Mesenchymal stem cell (in vitro differentiated cells and primary cell): Measurements from ENCODE around the gene UNC119B.
A peak's percentile ranks its signal among the peaks of the same experiment; 100 is the strongest.

Experiments
- DNase-seq: peaks from one replicate; pipeline ENCODE4 v3.0.0-alpha.2; 2013
- H2AFZ ChIP-seq: one replicate; pipeline ENCODE4 v1.6.1; 2013; ENCODE audit warnings: low read depth, mild to moderate bottlenecking, control low read depth, inconsistent platforms, low read length, moderate library complexity
- H2AK5ac ChIP-seq: 2 replicates; pipeline ENCODE4 v1.6.1; 2013; ENCODE audit warnings: low read length, moderate library complexity, mild to moderate bottlenecking, inconsistent platforms; ENCODE audit not compliant: severe bottlenecking
- H2BK120ac ChIP-seq: one replicate; pipeline ENCODE4 v1.6.1; 2013; ENCODE audit warnings: low read depth, mild to moderate bottlenecking, inconsistent platforms, low read length, moderate library complexity
- H2BK12ac ChIP-seq, 2 experiments: one replicate each; pipeline ENCODE4 v1.6.1; 2013; ENCODE audit warnings: inconsistent platforms in 2 of 2, low read length in 2 of 2, mild to moderate bottlenecking in 2 of 2, moderate library complexity in 2 of 2, control low read depth in 1 of 2
- H2BK15ac ChIP-seq: one replicate; pipeline ENCODE4 v1.6.1; 2013; ENCODE audit warnings: mild to moderate bottlenecking, low read depth, inconsistent platforms; ENCODE audit not compliant: poor library complexity, severe bottlenecking
- H2BK5ac ChIP-seq: 2 replicates; pipeline ENCODE4 v1.6.1; 2013; ENCODE audit warnings: low read depth, mild to moderate bottlenecking, low read length, control low read depth, inconsistent platforms; ENCODE audit not compliant: poor library complexity, severe bottlenecking
- H3K14ac ChIP-seq, 2 experiments: one replicate each; pipeline ENCODE4 v1.6.1; 2013; ENCODE audit warnings: inconsistent platforms in 2 of 2, low read length in 2 of 2, control low read depth in 1 of 2, mild to moderate bottlenecking in 1 of 2, moderate library complexity in 1 of 2
- H3K18ac ChIP-seq, 2 experiments: one replicate each; pipeline ENCODE4 v1.6.1; 2013; ENCODE audit warnings: inconsistent platforms in 2 of 2, low read length in 2 of 2, control low read depth in 1 of 2, low read depth in 1 of 2, mild to moderate bottlenecking in 1 of 2
- H3K23ac ChIP-seq, 2 experiments: one replicate each; pipeline ENCODE4 v1.6.1; 2013; ENCODE audit warnings: inconsistent platforms in 2 of 2, low read length in 2 of 2, mild to moderate bottlenecking in 2 of 2, moderate library complexity in 2 of 2, control low read depth in 1 of 2
- H3K27ac ChIP-seq: 2 replicates; pipeline ENCODE4 v1.5.1; 2013; ENCODE audit warnings: mild to moderate bottlenecking, moderate library complexity, low read length, control low read depth, inconsistent platforms; ENCODE audit not compliant: poor library complexity, severe bottlenecking
- H3K27me3 ChIP-seq, 2 experiments: 2 replicates each; pipeline versions ENCODE4 v1.6.1 to v1.7.0; 2013; ENCODE audit warnings: low read length in 2 of 2, mild to moderate bottlenecking in 2 of 2, moderate library complexity in 2 of 2, control low read depth in 1 of 2, inconsistent platforms in 1 of 2; ENCODE audit not compliant: control insufficient read depth in 1 of 2, insufficient read depth in 1 of 2
- H3K36me3 ChIP-seq, 2 experiments: 2 replicates each; pipeline versions ENCODE4 v1.6.1 to v1.7.0; 2013; ENCODE audit warnings: low read length in 2 of 2, control low read depth in 1 of 2, inconsistent platforms in 1 of 2, low read depth in 1 of 2, mild to moderate bottlenecking in 1 of 2; ENCODE audit not compliant: insufficient read depth in 2 of 2, control insufficient read depth in 1 of 2
- H3K4ac ChIP-seq, 2 experiments: one replicate each; pipeline ENCODE4 v1.6.1; 2013; ENCODE audit warnings: inconsistent platforms in 2 of 2, low read length in 2 of 2, mild to moderate bottlenecking in 2 of 2, moderate library complexity in 2 of 2, control low read depth in 1 of 2, low read depth in 1 of 2
- H3K4me1 ChIP-seq: 2 replicates; pipeline ENCODE4 v1.6.1; 2013; ENCODE audit warnings: low read depth, low read length, control low read depth; ENCODE audit not compliant: control insufficient read depth, insufficient read depth
- H3K4me2 ChIP-seq: 2 replicates; pipeline ENCODE4 v1.6.1; 2013; ENCODE audit warnings: low read length, mild to moderate bottlenecking, inconsistent platforms; ENCODE audit not compliant: poor library complexity, severe bottlenecking
- H3K4me3 ChIP-seq, 2 experiments: 2 replicates each; pipeline versions ENCODE4 v1.5.1 to v1.7.0; 2013; ENCODE audit warnings: low read length in 2 of 2, mild to moderate bottlenecking in 2 of 2, control low read depth in 1 of 2, low read depth in 1 of 2; ENCODE audit not compliant: insufficient read depth in 1 of 2
- H3K79me1 ChIP-seq: replicated peaks from 2 replicates; pipeline ENCODE4 v1.6.1; 2013; ENCODE audit warnings: mild to moderate bottlenecking, control low read depth, low read length, inconsistent platforms; ENCODE audit not compliant: poor library complexity, severe bottlenecking
- H3K9ac ChIP-seq: 2 replicates; pipeline ENCODE4 v1.7.0; 2013; ENCODE audit warnings: mild to moderate bottlenecking, low read length, moderate library complexity
- H3K9me3 ChIP-seq: 2 replicates; pipeline ENCODE4 v1.7.0; 2013; ENCODE audit warnings: mild to moderate bottlenecking, low read length; ENCODE audit not compliant: control insufficient read depth
- H4K8ac ChIP-seq: one replicate; pipeline ENCODE4 v1.6.1; 2013; ENCODE audit warnings: inconsistent platforms, mild to moderate bottlenecking, low read length, moderate library complexity
- H4K91ac ChIP-seq: one replicate; pipeline ENCODE4 v1.6.1; 2013; ENCODE audit warnings: mild to moderate bottlenecking, low read length, inconsistent platforms
- WGBS: methylation state at CpG from one replicate; pipeline ENCODE4 v1.1.7; 2013; ENCODE audit warnings: mixed read lengths; 5-methylcytosine and 5-hydroxymethylcytosine counted together

The UNC119B gene

GRCh38 chr12:120764816-120765215 lies 54.6 kb downstream of the UNC119B start:
- 91% methylated on average over 7 of the region's 9 CpGs for WGBS
- no peak for DNase-seq
- Histone ChIP-seq H2BK5ac (no peak overlapping the region), H3K9ac (no peak overlapping the region), H3K4me1 (peaks cover 11% of the 10 kb centered on the region), H3K79me1 (peaks cover 5% of the 10 kb centered on the region), H2BK15ac (no peak overlapping the region), H3K14ac (no peak overlapping the region), H2BK120ac (no peak overlapping the region), H4K91ac (no peak overlapping the region), H3K4me3 (no peak overlapping the region), H3K9me3 (no peaks in the 10 kb centered on the region), H2BK12ac (no peak overlapping the region), H3K23ac (no peak overlapping the region), H3K18ac (no peak overlapping the region), H3K27ac (no peak overlapping the region), H2AFZ (no peak overlapping the region), H3K36me3 (peaks cover 54 to 81% of the 10 kb centered on the region in 2 experiments), H3K4me2 (no peak overlapping the region), H3K27me3 (no peaks in the 10 kb centered on the region), H2AK5ac (no peak overlapping the region), H4K8ac (no peak overlapping the region), H3K4ac (no peak overlapping the region)

GRCh38 chr12:120766566-120766965 lies 56.3 kb downstream of the UNC119B start:
- H3K23ac ChIP-seq = no peak overlapping the region
- H4K91ac ChIP-seq = no peak overlapping the region
- WGBS = 68% methylated on average over 3 of the region's 5 CpGs
- H3K4me1 ChIP-seq = peaks cover 12% of the 10 kb centered on the region
- no peak overlapping the region for H3K18ac ChIP-seq
- no peak overlapping the region for H3K14ac ChIP-seq
- no peak overlapping the region for H3K27ac ChIP-seq
- no peak overlapping the region for H3K4me3 ChIP-seq
- no peak overlapping the region for H2AFZ ChIP-seq
- H3K9me3 ChIP-seq = no peaks in the 10 kb centered on the region
- no peak overlapping the region for H3K4me2 ChIP-seq
- H2AK5ac ChIP-seq = no peak overlapping the region
- no peak overlapping the region for H2BK15ac ChIP-seq
- no peak for DNase-seq
- H2BK12ac ChIP-seq = no peak overlapping the region
- H2BK120ac ChIP-seq = no peak overlapping the region
- no peak overlapping the region for H2BK5ac ChIP-seq
- no peak overlapping the region for H3K4ac ChIP-seq
- H3K27me3 ChIP-seq = no peaks in the 10 kb centered on the region
- peaks cover 7% of the 10 kb centered on the region for H3K79me1 ChIP-seq
- no peak overlapping the region for H3K9ac ChIP-seq
- H4K8ac ChIP-seq = no peak overlapping the region
- peaks cover 41 to 77% of the 10 kb centered on the region in 2 experiments for H3K36me3 ChIP-seq

- no peak overlapping the region for H3K9ac ChIP-seq
- H2AFZ ChIP-seq = no peak overlapping the region
- H2BK12ac ChIP-seq = no peak overlapping the region
- no peak overlapping the region for H3K4me2 ChIP-seq
- peaks cover 41 to 80% of the 10 kb centered on the region in 2 experiments for H3K36me3 ChIP-seq
- no peak overlapping the region for H3K14ac ChIP-seq
- no peak overlapping the region for H3K4me3 ChIP-seq
- H2BK120ac ChIP-seq = no peak overlapping the region
- no peaks in the 10 kb centered on the region for H3K9me3 ChIP-seq
- no peak overlapping the region for H3K4ac ChIP-seq
- no peak overlapping the region for H4K8ac ChIP-seq
- H2BK5ac ChIP-seq = no peak overlapping the region
- no peak overlapping the region for H3K27ac ChIP-seq
- H3K4me1 ChIP-seq = peaks cover 13% of the 10 kb centered on the region
- H3K27me3 ChIP-seq = no peaks in the 10 kb centered on the region
- H3K18ac ChIP-seq = no peak overlapping the region
- H4K91ac ChIP-seq = no peak overlapping the region
- peaks cover 7% of the 10 kb centered on the region for H3K79me1 ChIP-seq
- WGBS = 98% methylated on average over 10 of the region's 11 CpGs
- DNase-seq = no peak
- no peak overlapping the region for H2BK15ac ChIP-seq
- no peak overlapping the region for H3K23ac ChIP-seq
- H2AK5ac ChIP-seq = no peak overlapping the region
These were observed 57.1 kb downstream of the UNC119B start for GRCh38 chr12:120767071-120768024.

DNA sequence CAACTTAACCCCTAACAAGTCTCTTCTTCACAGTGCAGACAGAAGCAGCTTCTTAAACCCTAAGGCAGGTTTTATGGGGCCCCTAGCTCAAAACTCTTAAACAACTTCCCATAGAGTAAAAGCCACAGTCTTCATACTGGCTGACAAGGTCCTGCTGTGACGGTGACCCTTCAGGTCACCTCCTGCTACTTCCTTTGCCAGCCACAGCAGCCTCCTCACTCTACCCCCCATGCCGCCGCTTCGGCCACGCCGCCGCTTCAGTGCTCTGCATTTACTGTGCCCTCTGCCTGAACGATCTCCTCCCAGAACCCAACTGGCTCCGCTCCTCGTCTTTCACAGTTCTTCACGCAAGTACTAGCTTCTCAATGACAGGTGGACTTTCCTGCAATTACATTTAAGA lies 60.8 kb downstream of the UNC119B start:
- Histone ChIP-seq H3K14ac (no peak overlapping the region), H3K4me2 (peak overlapping the region; percentile 36), H2AK5ac (no peak overlapping the region), H2BK5ac (no peak overlapping the region), H3K4me1 (peaks cover 16% of the 10 kb centered on the region), H3K4me3 (no peak overlapping the region), H2BK15ac (no peak overlapping the region), H2AFZ (no peak overlapping the region), H3K18ac (no peak overlapping the region), H3K27me3 (no peaks in the 10 kb centered on the region), H3K23ac (no peak overlapping the region), H3K9me3 (no peaks in the 10 kb centered on the region), H3K9ac (no peak overlapping the region), H3K79me1 (peaks cover 13% of the 10 kb centered on the region), H3K4ac (no peak overlapping the region), H4K91ac (no peak overlapping the region), H2BK120ac (no peak overlapping the region), H3K27ac (no peak overlapping the region), H2BK12ac (no peak overlapping the region), H3K36me3 (peaks cover 31 to 68% of the 10 kb centered on the region in 2 experiments), H4K8ac (no peak overlapping the region)
- WGBS = 93% methylated on average over 11 of the region's 11 CpGs
- no peak for DNase-seq
